Activated CD8-positive, alpha-beta memory T cell treated with anti-CD3 and anti-CD28 coated beads for 24 hours (primary cell): ENCODE results near the gene SCN9A.

Experiments
- DNase-seq: peaks from one replicate; pipeline ENCODE4 v3.0.0-alpha.2; 2020

SCN9A gene

DNA sequence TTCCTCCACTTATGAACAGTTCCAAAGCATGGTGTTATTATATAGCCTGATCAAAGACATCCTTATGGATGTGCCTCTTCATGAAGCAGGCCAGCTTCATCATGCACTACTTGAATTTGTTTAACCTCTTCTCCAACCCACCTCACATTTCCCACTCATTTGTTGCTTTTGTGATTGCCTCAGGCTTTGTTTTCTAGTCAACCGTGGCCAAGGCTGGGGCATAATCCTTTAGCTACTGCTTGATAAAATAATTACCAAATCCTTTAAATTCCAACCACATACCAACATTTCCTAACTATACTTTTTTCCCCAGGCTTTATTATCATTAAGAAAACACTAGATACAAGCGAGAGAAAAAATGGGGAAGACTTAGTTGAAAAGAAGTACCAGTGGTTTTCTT is 208.3 kb downstream of the SCN9A start:
- DNase-seq: no peak

DNA sequence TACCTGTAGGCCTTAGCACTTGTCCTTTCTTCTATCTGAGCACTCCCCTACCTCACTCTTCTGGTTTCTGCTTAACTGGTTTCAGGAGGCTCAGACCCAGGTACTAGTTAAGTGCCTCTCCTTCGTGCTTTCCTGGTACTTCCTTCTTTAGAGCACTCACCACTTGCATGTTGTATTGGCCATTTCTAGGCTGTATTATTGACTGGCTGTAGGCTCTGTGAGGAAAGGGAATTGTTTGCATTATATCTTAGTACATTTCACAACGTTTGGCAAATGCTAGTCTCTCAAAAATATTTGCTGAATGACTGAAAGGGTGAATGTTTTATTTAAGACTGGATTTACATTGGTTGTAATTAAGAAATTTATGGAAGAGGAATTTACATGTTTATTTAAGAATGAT is 212.0 kb downstream of the SCN9A start:
- DNase-seq: no peak

DNA sequence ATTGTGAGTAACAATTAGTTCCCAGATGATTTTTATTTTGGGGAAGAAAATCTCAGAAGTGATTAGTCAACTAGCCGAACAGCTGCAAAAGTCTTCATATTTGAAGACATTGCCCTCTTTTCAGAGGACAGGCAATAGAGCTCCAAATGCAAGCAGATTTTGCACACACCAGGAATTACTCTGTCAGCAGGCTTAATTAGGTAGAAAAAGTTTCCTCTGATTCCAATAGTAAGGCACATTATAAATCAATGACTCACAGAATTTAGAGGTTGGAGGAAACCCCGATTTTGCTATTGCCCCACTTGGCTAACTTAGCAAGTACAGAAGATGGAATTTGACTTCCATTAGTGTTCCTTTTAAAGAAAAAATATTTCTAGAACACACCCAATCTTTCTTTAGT is 217.2 kb downstream of the SCN9A start:
- DNase-seq: no peak

DNA sequence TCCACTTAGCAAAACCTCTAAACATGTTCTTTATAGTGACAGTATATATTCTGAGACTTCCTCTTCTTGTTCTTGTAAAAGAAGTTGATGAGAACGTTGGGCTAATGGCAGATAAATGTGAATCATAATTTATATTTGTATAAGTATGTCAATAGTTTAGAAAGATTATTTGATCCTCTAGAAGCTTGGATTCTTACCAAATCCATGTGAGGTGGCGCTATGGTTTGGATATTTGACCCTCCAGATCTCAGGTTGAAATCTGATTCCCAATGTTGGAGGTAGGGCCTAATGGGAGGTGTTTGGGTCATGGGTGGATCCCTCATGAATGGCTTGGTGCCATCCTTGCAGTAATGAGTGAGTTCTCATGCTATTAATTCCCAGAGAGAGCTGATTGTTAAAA is 218.2 kb downstream of the SCN9A start:
- no peak for DNase-seq

DNA sequence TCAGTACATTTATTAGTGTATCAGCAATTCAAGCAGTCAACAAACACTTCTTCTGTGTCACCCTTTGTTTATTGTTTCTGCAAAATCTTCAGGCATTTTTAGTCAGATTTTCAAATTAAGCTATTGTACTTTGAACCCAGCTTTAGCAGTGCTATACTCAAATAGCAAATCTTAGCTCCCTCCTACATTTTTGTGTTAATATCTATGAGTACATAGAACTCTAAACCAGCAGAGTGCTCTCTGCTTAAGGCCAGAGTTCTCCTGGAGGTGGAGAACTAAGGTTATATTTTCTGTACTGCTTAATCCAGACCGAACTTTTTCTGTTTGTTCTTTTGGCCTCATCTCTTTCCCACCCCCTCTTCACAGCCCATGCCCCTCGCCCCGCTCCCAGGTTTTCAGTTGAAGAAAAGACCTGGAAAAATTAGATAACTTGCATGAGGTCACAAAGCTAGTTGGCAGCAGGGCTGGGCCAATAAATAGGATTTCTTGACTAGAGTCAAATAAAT is 218.7 kb downstream of the SCN9A start:
- no peak for DNase-seq

DNA sequence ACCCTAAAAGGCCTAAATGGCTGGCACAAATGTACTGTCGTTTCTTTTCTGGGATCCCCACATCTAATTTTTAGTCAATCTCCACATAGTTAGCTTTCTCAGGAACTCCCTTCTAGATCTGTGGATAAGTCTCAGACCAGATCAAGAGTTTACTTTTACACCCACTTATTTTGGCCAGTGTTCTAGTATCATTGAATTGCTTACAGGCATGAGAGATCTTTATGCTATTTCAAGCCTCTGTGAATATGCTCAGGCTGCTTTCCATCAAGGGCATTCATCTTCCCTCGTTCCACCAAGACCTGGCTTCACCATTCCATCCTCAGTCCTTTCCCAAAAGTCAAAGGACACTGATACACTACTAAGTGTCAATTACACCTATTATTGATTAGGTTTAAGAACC is 220.2 kb downstream of the SCN9A start:
- DNase-seq: no peak

DNA sequence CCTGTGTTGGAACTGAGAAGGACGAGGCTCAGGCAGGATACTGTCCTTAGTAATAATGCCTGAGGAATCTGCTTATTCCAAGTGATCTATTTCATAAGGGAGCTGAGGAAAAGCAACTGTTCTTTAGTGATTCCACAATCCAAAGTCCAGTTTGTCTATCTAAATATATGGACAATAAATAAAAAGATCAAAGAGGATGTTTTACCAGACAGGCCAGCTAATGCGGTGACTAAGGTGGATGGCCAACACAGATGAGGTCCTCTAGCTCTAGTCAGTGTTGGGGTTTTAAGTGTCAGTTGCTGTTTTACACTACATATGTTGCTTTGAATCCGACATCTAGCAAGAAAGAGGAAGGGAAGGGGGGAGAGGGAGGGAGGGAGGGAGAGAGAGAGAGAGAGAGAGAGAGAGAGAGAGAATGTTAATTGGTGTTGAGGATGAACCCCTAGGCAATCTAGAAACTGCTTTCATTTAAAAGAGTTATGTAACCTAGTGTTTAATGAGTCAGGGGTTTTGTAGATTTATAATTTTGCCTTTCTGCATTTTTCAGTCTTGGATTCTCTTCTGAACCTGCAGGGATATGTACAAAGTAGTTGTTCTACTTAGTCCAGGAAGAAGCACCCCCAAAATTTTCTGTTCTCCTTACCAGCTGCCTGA is 220.9 kb downstream of the SCN9A start:
- no peak for DNase-seq

DNA sequence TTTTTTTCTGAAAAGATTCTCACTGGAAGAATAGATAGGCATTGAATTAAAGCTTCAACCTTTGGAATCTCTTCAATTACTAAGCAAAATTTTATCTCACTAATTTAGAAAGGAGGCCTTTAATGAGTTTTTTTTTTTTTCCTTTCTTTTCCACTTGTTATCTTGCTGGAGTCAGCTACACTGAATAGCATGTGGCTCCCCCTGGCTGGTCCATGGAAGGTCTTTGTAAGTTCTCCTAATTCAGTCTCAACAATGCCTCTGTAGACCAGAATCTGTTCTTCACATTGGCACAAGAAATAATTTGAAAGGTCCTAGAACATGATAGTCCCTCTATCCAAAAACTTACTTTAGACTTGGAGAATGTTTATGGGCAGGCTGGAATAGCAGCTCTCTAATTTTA is 223.7 kb downstream of the SCN9A start:
- DNase-seq: no peak

DNA sequence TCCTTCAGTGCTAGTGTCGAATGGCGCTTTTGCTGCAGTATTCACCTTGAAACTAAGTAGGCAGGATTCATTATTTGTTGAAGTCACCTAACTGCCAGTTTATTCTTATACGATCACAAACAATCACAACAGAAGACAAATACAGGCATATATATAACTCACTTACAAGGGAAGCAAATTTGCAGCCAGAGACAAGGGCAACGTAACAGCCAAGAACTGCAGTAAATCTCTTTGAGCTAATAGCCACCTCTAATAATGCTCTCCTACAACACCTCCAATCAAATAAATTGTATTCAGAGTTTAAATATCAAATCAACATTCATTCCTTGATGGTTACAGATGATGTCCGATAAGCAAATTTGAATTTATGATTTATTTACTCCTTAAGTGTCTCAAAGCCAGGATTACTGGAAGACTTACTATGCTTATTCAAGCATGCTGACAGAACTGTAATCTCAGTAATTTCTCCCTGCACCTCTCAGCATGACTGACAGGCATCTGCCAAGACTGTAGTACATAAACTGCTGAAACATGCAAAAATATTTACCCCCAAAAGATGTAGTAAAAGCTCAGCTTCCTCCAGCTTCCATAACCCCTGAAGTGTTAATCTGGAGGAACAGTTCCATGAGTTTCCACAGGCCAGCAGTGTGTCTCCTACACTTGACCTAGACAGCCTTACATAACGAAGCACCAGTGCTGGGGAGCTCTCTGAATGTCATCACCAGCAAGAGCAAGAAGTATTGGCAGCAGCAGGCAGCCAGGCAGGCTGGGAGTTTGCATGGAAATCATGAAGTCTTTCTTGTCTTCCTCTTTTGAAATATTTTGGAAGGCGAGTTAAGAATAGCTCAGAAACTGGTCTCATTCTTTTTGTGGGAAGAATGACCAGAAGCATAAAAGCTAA is 227.0 kb downstream of the SCN9A start:
- no peak for DNase-seq

DNA sequence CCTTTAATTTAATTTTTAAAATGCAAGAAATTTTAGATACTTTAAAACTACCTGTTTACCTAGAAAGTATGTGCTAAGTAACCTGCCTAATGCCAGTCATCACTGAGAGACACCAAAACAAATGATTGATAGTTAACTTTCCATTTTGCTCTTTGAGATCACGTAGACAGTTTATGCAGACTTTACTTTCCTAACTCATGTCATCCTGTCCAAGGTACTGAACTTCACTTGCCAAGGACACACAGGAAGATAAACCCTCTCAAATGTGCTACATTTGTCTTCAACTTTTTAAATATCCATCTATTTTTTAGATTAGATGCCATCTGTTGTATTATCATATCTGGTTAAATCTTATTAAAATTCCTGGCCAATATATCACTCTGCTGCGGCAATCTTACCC is 227.9 kb downstream of the SCN9A start:
- DNase-seq: no peak
